Airway epithelial cell (primary cell): ENCODE results near the gene ZNF41. TPM values are rescaled to one million over a fixed set of nuclear protein-coding genes. Genes with fewer than 3 reads are reported as not detected.

Experiments used
- total RNA-seq: library from RNA; depleted of rRNA; stranded (reverse); fragments of >200 nt; gene quantifications from 2 replicates; pipeline ENCODE4 v1.2.3, GENCODE V29; 2015

Gene ZNF41
- total RNA-seq = 3.9 and 7.4 TPM in 2 replicates

DNA sequence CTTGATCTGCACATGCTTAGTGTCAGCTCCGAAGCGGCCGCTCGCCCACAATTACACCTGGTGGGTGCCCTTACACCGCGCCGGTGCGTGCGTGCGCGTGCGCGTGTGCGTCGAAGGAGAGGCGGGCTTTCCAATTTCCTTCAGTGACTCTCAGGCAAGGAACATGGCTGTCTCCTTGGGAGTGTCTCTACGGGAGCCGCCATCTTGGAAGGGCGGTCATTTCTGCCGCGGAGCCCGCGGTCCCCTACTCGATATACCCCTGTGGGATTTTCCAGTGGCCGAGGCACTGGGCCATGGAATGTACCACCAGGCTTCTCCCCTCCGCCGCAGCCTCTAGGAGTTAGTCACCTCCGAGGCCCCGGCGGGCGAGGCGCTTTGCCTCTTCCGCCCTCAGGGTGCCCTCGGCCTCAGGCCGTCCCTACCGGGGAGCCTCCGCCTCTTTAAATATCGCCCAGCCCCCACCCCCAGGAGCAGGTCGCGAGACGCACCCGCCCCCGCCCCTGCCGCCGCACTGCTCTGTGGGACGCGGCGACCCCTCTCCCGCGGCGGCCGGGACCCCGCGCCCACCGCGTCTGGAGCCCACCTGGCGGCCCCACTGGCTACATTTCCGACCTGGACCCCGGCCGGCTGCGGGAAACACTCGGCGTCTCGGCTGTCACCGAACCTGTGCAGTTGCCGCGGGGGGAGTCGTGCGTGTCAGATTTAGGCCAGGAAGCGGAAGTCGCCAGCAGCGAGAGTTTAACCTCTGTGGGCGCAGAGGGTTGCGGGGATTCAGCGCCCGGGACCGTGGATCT is at the start of gene ZNF41:
Gene ZNF41 (minus strand): TSS at position 711 of the 794 bp plus-strand sequence. CDS start 15,741 bp downstream, outside the sequence.

Other genes starting within 250 kb of the ZNF41 start
- gene ZNF157, start 112.6 kb downstream of the ZNF41 start, total RNA-seq = 0.14 TPM in 2 replicates
- gene ARAF, start 78.0 kb upstream of the ZNF41 start, total RNA-seq = 32.3 and 36.0 TPM in 2 replicates
- 248 and 302 TPM in 2 replicates for gene TIMP1, start 99.2 kb upstream of the ZNF41 start, total RNA-seq
- gene SYN1, start 136.6 kb upstream of the ZNF41 start, total RNA-seq = 0.33 and 0.63 TPM in 2 replicates
- 0.21 TPM in 1 of 2 replicates, not detected in the other for gene CFP, start 146.7 kb upstream of the ZNF41 start, total RNA-seq
- 30.1 and 30.2 TPM in 2 replicates for gene ELK1, start 167.3 kb upstream of the ZNF41 start, total RNA-seq
- gene UXT, start 176.0 kb upstream of the ZNF41 start, total RNA-seq = 102 and 146 TPM in 2 replicates